ENCODE data around the gene SLC9A3. TPM values are rescaled to one million over a fixed set of nuclear protein-coding genes. Genes with fewer than 3 reads are reported as not detected.

The SLC9A3 gene
- polyA plus RNA-seq, 1 of the 3 experiments (the other 2 are of a cell fraction): 1.9 TPM

GRCh38 chr5:447501-447900 lies 76.7 kb downstream of the SLC9A3 start:
- H3K9ac ChIP-seq: no peak overlapping the region
- ChIA-PET CTCF (interaction anchor here (0.9 to 2.0 kb wide), 14 partner anchors 10 to 446 kb away, joined by 3 to 14 read pairs (median 4); partner anchors contain the start of genes AHRR, BRD9 and TRIP13), POLR2A (no interaction called here)
- no peak overlapping the region for H2AFZ ChIP-seq (ENCODE audit: low read depth)
- TF ChIP-seq RXRA (IDR thresholded peaks at IDR 0.05; ENCODE audit: borderline replicate concordance, low read depth) (no peak), NFIC (IDR thresholded peaks at IDR 0.05; ENCODE audit: borderline replicate concordance) (no peak), ZBTB33 (IDR thresholded peaks at IDR 0.05; ENCODE audit: borderline replicate concordance, low read depth) (no peak), USF1 (IDR thresholded peaks at IDR 0.05; ENCODE audit: borderline replicate concordance, low read depth) (no peak), PBX3 (IDR thresholded peaks at IDR 0.05) (no peak), MAX (IDR thresholded peaks at IDR 0.05; ENCODE audit: low read depth) (no peak), FOSL2 (IDR thresholded peaks at IDR 0.05; ENCODE audit: borderline replicate concordance, low read depth) (no peak), CTCF (IDR thresholded peaks at IDR 0.05) (no peak), GATA2 (CRISPR knock-in tag; IDR thresholded peaks at IDR 0.05) (no peak), SMC3 (IDR thresholded peaks at IDR 0.05; ENCODE audit: low read depth, low read length) (no peak), MXI1 (IDR thresholded peaks at IDR 0.05; ENCODE audit: low read depth, low read length) (no peak), CHD2 (IDR thresholded peaks at IDR 0.05; ENCODE audit: low read length, partially characterized antibody) (no peak), NRF1 (IDR thresholded peaks at IDR 0.05; ENCODE audit: low read depth, low read length) (no peak), EP300 (IDR thresholded peaks at IDR 0.05; ENCODE audit: borderline replicate concordance in 1 of 2, low read depth in 1 of 2, low read length in 1 of 2) (no peak), RCOR1 (IDR thresholded peaks at IDR 0.05; ENCODE audit: low read length) (no peak), TAF1 (IDR thresholded peaks at IDR 0.05; ENCODE audit: borderline replicate concordance, low read depth, low read length) (no peak), FOXJ3 (CRISPR knock-in tag; IDR thresholded peaks at IDR 0.05) (no peak)
- H3K27ac ChIP-seq (ENCODE audit: low read depth in 2 of 2, low read length in 1 of 2): no peak overlapping the region
- no peak overlapping the region for H3K4me2 ChIP-seq
- H3K79me2 ChIP-seq (ENCODE audit: insufficient read depth): peaks cover 48% of the 10 kb centered on the region
- peaks cover 44 to 60% of the 10 kb centered on the region in 2 experiments for H3K36me3 ChIP-seq (replicated peaks in 1 of 2; ENCODE audit: control insufficient read depth in 1 of 2, insufficient read depth in 2 of 2, low read length in 1 of 2)
- 93% methylated on average over 21 of the region's 21 CpGs for WGBS (ENCODE audit: low lambda C conversion rate)
- H3K9me3 ChIP-seq: peaks cover 11% of the 10 kb centered on the region
- H4K20me1 ChIP-seq (ENCODE audit: insufficient read depth): no peaks in the 10 kb centered on the region; the same call in 1 of the 2 replicates
- H3K4me1 ChIP-seq (ENCODE audit: control insufficient read depth in 1 of 2, insufficient read depth in 2 of 2, low read depth in 1 of 2, low read length in 1 of 2): peaks cover 0 to 11% of the 10 kb centered on the region in 2 experiments; a peak in 1 of 4 replicates
- H3K4me3 ChIP-seq (ENCODE audit: low read depth in 2 of 2, low read length in 1 of 2): no peak overlapping the region
- no peaks in the 10 kb centered on the region for H3F3A ChIP-seq (replicated peaks; ENCODE audit: insufficient read depth)
- no peaks in the 10 kb centered on the region for H3K27me3 ChIP-seq (ENCODE audit: insufficient read depth)
- no peak for DNase-seq
- H3K9me2 ChIP-seq: no peaks in the 10 kb centered on the region
